HL-60 (cell line): ENCODE results near the gene TRAF3IP3.

Experiments
- DNase-seq, 2 experiments: peaks; one replicate each; pipeline ENCODE4 v3.0.0-alpha.2; 2010 to 2020; ENCODE audit warnings: low read depth in 1 of 2, low spot score in 1 of 2
- H3K27ac ChIP-seq: fragments of 250-450 bp; sonication (Bioruptor Pico); replicated peaks from 2 replicates; pipeline ENCODE4 v1.5.1; 2020; ENCODE audit warnings: mild to moderate bottlenecking, moderate library complexity
- H3K27me3 ChIP-seq: fragments of 250-450 bp; sonication (Bioruptor Pico); 2 replicates; pipeline ENCODE4 v1.5.1; 2021; ENCODE audit warnings: mild to moderate bottlenecking, moderate library complexity; ENCODE audit not compliant: insufficient read depth, poor library complexity, severe bottlenecking
- H3K4me3 ChIP-seq: replicated peaks from 2 replicates; pipeline ENCODE4 v1.5.1; 2011; ENCODE audit warnings: mild to moderate bottlenecking, control low read depth, low read length; ENCODE audit not compliant: insufficient read depth
- GABPA ChIP-seq: IDR thresholded peaks from 2 replicates; pipeline ENCODE4 v1.6.1; 2012; ENCODE audit warnings: low read depth
- POLR2AphosphoS5 ChIP-seq: IDR thresholded peaks from 2 replicates; pipeline ENCODE4 v1.6.1; 2012; ENCODE audit warnings: low read depth
- SPI1 ChIP-seq: IDR thresholded peaks from 2 replicates; pipeline ENCODE4 v1.6.1; 2012; ENCODE audit warnings: low read depth, mild to moderate bottlenecking, borderline replicate concordance
- long read RNA-seq: library from polyadenylated mRNA; unstranded; transcript quantifications from one replicate; pipeline ENCODE4 v2.0.0, GENCODE V29; 2020
- TF ChIP-seq, protein P1 (sequence below): IDR thresholded peaks from one replicate; pipeline ENCODE4 v1.5.1; 2011; ENCODE audit warnings: low read length, control low read depth, inconsistent platforms; ENCODE audit not compliant: insufficient read depth
- TF ChIP-seq, protein P2 (sequence below): IDR thresholded peaks from 2 replicates; pipeline ENCODE4 v1.6.1; 2012; ENCODE audit warnings: low read depth; ENCODE audit not compliant: insufficient replicate concordance

TRAF3IP3 gene, protein sequence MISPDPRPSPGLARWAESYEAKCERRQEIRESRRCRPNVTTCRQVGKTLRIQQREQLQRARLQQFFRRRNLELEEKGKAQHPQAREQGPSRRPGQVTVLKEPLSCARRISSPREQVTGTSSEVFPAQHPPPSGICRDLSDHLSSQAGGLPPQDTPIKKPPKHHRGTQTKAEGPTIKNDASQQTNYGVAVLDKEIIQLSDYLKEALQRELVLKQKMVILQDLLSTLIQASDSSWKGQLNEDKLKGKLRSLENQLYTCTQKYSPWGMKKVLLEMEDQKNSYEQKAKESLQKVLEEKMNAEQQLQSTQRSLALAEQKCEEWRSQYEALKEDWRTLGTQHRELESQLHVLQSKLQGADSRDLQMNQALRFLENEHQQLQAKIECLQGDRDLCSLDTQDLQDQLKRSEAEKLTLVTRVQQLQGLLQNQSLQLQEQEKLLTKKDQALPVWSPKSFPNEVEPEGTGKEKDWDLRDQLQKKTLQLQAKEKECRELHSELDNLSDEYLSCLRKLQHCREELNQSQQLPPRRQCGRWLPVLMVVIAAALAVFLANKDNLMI
- long read RNA-seq, transcript TRAF3IP3-203 (17 exons, 2,243 nt) = major isoform, 56 of 168 reads
- long read RNA-seq, transcript TRAF3IP3-204 (17 exons, 2,058 nt) = minor isoform, 5 of 168 reads
- long read RNA-seq, partial matches to known transcripts = 48 of 168 reads
- long read RNA-seq, other reads (novel, unspliced or antisense) = 58 of 168 reads

- peak; percentile 58 to 97 for DNase-seq
Measured at GRCh38 chr1:209755926-209756614, at the start of gene TRAF3IP3. TSS of gene TRAF3IP3 (plus strand) at chr1:209756053. CDS start at chr1:209760040, 3,987 bp downstream.

DNA sequence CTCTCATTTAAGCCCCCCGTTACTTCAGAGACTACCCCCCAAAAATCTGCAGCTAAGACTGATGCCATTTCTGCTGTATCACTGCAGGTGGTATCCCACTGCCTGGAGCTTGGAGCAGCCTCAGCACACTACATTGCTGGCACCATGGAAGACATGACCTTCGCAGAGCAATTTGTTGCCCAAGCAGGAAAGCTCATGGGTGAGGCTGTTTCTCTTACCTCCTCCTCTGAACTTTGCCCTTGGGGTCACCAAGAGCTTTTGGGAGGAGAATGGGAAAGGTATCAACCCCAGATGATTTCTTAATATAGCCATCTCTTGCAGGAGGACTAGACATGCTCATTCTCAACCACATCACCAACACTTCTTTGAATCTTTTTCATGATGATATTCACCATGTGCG, 49.2 kb upstream of the TRAF3IP3 start:
- peaks cover 3% of the 10 kb centered on the region for H3K27me3 ChIP-seq
- no peak overlapping the region for H3K27ac ChIP-seq
- no peak for DNase-seq
- TF ChIP-seq, protein P1, sequence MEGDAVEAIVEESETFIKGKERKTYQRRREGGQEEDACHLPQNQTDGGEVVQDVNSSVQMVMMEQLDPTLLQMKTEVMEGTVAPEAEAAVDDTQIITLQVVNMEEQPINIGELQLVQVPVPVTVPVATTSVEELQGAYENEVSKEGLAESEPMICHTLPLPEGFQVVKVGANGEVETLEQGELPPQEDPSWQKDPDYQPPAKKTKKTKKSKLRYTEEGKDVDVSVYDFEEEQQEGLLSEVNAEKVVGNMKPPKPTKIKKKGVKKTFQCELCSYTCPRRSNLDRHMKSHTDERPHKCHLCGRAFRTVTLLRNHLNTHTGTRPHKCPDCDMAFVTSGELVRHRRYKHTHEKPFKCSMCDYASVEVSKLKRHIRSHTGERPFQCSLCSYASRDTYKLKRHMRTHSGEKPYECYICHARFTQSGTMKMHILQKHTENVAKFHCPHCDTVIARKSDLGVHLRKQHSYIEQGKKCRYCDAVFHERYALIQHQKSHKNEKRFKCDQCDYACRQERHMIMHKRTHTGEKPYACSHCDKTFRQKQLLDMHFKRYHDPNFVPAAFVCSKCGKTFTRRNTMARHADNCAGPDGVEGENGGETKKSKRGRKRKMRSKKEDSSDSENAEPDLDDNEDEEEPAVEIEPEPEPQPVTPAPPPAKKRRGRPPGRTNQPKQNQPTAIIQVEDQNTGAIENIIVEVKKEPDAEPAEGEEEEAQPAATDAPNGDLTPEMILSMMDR = no peak
- no peak for TF ChIP-seq SPI1
- no peak overlapping the region for H3K4me3 ChIP-seq

More at GRCh38 chr1:209755926-209756614, at the start of gene TRAF3IP3:
- no peaks in the 10 kb centered on the region for H3K27me3 ChIP-seq
- peak within 1 kb of the TSS; percentile 40 for H3K4me3 ChIP-seq
- TF ChIP-seq GABPA (no peak), POLR2AphosphoS5 (peak; percentile 93), SPI1 (peak; percentile 97)
- TF ChIP-seq, protein P2, sequence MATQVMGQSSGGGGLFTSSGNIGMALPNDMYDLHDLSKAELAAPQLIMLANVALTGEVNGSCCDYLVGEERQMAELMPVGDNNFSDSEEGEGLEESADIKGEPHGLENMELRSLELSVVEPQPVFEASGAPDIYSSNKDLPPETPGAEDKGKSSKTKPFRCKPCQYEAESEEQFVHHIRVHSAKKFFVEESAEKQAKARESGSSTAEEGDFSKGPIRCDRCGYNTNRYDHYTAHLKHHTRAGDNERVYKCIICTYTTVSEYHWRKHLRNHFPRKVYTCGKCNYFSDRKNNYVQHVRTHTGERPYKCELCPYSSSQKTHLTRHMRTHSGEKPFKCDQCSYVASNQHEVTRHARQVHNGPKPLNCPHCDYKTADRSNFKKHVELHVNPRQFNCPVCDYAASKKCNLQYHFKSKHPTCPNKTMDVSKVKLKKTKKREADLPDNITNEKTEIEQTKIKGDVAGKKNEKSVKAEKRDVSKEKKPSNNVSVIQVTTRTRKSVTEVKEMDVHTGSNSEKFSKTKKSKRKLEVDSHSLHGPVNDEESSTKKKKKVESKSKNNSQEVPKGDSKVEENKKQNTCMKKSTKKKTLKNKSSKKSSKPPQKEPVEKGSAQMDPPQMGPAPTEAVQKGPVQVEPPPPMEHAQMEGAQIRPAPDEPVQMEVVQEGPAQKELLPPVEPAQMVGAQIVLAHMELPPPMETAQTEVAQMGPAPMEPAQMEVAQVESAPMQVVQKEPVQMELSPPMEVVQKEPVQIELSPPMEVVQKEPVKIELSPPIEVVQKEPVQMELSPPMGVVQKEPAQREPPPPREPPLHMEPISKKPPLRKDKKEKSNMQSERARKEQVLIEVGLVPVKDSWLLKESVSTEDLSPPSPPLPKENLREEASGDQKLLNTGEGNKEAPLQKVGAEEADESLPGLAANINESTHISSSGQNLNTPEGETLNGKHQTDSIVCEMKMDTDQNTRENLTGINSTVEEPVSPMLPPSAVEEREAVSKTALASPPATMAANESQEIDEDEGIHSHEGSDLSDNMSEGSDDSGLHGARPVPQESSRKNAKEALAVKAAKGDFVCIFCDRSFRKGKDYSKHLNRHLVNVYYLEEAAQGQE = peak; percentile 48
- TF ChIP-seq, protein P1 = no peak
- peak within 1 kb of the TSS; percentile 89 for H3K27ac ChIP-seq

- H3K27me3 ChIP-seq = peaks cover 3% of the 10 kb centered on the region
- no peak for DNase-seq
- no peak for TF ChIP-seq POLR2AphosphoS5
- TF ChIP-seq, protein P2 = no peak
- no peak for TF ChIP-seq GABPA
- TF ChIP-seq, protein P1 = no peak
- H3K27ac ChIP-seq = no peak overlapping the region
- no peak overlapping the region for H3K4me3 ChIP-seq
Measured at GRCh38 chr1:209707308-209707707, 48.5 kb upstream of the TRAF3IP3 start.
